Measurements from ENCODE around the gene DENND6A.

GRCh38 chr3:57673156-57673555, 19.7 kb downstream of the DENND6A start:
- TF ChIP-seq POLR2A (IDR thresholded peaks at IDR 0.05) (no peak), CTCF (IDR thresholded peaks at IDR 0.05) (no peak)

Measured in heart left ventricle (tissue), 13 donors.